ENCODE results near the gene DAGLA. TPM values are rescaled to one million over a fixed set of nuclear protein-coding genes. Genes with fewer than 3 reads are reported as not detected.

The DAGLA gene
- total RNA-seq, 1 experiment from 2014 or later = 8.6 TPM

DNA sequence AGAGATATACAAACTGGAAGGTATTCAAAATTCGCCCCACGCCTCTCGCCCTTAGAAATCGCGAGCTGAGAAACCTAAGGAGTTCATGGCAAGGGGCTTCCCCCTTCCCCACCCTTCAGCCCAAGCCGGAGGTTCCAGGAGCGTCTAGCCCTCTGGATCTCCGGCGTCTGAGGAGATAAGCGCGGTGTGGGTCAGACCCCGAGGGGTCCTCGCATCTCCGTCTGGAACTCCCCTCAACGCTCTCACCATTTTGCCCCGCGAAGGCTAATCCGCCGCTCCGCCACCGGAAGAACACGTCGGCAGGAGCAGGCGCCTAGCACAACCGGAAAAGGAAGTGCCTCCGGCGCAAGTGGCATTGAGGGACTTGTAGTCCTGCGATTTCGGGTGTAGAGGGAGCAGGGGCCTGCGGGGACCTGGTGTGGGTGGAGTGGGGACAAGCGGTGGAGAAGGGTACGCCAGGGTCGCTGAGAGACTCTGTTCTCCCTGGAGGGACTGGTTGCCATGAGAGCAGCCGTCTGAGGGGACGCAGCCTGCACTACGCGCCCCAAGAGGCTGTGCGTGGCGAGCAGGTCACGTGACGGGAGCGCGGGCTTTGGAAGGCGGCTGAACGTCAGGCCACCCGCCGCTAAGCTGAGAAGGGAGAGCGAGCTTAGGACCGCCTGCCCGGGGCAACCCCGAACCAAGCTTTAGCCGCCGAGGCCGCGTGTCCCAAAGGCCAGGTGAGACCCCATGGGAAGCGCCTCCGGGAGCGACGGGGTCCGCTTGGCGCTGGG, 112.3 kb downstream of the DAGLA start, which contains the start of the genes FEN1 and TMEM258:
FEN1 (plus strand) TSS at position 602 of the 773 bp plus-strand sequence. CDS start 2,451 bp downstream, outside the sequence.
TMEM258 (minus strand) TSS at position 290 of the 773 bp plus-strand sequence; CDS start at position 249, 41 bp downstream.
- TF ChIP-seq EZH2phosphoT487 (IDR thresholded peaks at IDR 0.05; ENCODE audit: borderline replicate concordance, low read length) = no peak
- Histone ChIP-seq H3F3A (ENCODE audit: low read length, unreplicated experiment) (no peaks in the 10 kb centered on the region), H4K20me1 (ENCODE audit: low read length) (peaks cover 10% of the 10 kb centered on the region; the same call in 1 of the 2 replicates), H2AFZ (ENCODE audit: low read length) (peak within 1 kb of the TSS; percentile 78), H3K9me2 (replicated peaks; ENCODE audit: low read length) (no peaks in the 10 kb centered on the region), H3K9ac (ENCODE audit: low read length) (peak within 1 kb of the TSS; percentile 95), H3K27me3 (ENCODE audit: low read length) (no peaks in the 10 kb centered on the region), H3K4me2 (ENCODE audit: low read length) (peak within 1 kb of the TSS; percentile 90), H3K79me2 (ENCODE audit: low read length) (peaks cover 73% of the 10 kb centered on the region), H3K9me3 (ENCODE audit: low read length) (no peaks in the 10 kb centered on the region), H3K36me3 (ENCODE audit: low read depth, low read length) (peaks cover 46% of the 10 kb centered on the region), H3K4me3 (ENCODE audit: low read length) (peak within 1 kb of the TSS; percentile 97), H3K27ac (ENCODE audit: low read length) (peak within 1 kb of the TSS; percentile 89), H3K4me1 (ENCODE audit: insufficient read depth, low read length) (peaks cover 14% of the 10 kb centered on the region)
- no TSS peak for BruUV-seq (replicated peaks)
- peak; percentile 87 for ATAC-seq
- ChIA-PET POLR2A (ENCODE audit: unreplicated experiment) (interaction anchor here (0.6 to 1.5 kb wide), 3 partner anchors 22 to 50 kb away, joined by 3 to 5 read pairs (median 3); no protein-coding TSS in a partner anchor), CTCF (interaction anchor here (0.6 to 0.9 kb wide), 4 partner anchors 20 to 316 kb away, joined by 3 to 4 read pairs (median 4); no protein-coding TSS in a partner anchor)
- DNase-seq = peak; percentile 93
- intact Hi-C loops (cut with micrococcal nuclease) = loop anchor here (1.0 kb wide), 1 partner anchor 25 kb away; the partner anchor contains the start of gene FADS1

DNA sequence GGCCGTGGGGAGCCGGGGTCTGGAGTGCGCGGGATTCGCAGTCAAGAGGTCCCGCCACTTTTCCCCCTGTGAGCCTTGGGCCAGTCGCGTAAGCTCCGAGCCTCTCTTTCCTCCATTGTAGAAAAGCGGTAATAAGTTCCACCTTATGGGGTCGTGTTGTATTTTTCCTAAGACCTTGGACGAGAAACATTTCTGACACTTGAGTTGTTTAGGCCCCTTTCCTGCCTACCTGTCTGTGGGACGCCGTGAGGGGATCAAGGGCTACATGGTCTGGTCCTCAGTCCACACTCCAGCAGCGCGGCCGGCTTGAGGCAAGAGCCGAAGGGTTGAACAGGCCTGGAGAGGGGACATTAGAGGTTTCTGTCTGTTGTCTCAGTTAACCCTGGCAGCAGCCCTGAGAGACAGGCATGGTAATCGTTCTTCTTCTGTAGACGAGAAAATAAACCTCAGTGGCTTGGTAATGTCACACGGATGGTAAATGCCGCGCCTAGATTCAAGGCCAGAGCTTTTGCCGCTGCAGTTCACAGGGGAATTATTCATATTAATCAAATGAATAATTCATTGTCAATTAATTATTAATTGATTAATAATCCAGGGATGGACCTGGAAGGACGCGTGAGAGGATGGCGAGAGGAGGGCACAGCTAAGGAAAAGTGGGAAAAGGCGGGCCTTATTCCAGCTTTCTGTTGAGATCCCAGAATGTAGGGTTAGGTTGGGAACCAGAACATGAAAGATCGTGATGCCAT, 113.1 kb downstream of the DAGLA start:
- Histone ChIP-seq H3K27me3 (ENCODE audit: low read length) (no peaks in the 10 kb centered on the region), H3K4me2 (ENCODE audit: low read length) (peak overlapping the region; percentile 90), H3K9me2 (replicated peaks; ENCODE audit: low read length) (no peaks in the 10 kb centered on the region), H3K9ac (ENCODE audit: low read length) (peak overlapping the region; percentile 95), H3F3A (ENCODE audit: low read length, unreplicated experiment) (no peaks in the 10 kb centered on the region), H3K4me1 (ENCODE audit: insufficient read depth, low read length) (peaks cover 14% of the 10 kb centered on the region), H3K4me3 (ENCODE audit: low read length) (peak overlapping the region; percentile 97), H3K9me3 (ENCODE audit: low read length) (no peaks in the 10 kb centered on the region), H4K20me1 (ENCODE audit: low read length) (peaks cover 12% of the 10 kb centered on the region; the same call in 1 of the 2 replicates), H3K79me2 (ENCODE audit: low read length) (peaks cover 81% of the 10 kb centered on the region), H2AFZ (ENCODE audit: low read length) (peak overlapping the region; percentile 78), H3K36me3 (ENCODE audit: low read depth, low read length) (peaks cover 47% of the 10 kb centered on the region; the same call in 1 of the 2 replicates), H3K27ac (ENCODE audit: low read length) (peak overlapping the region; percentile 89)
- intact Hi-C loops (cut with micrococcal nuclease) = no loop called here
- BruUV-seq (replicated peaks) = TSS peak; percentile 61
- DNase-seq = peak; percentile 13
- TF ChIP-seq, protein P1, sequence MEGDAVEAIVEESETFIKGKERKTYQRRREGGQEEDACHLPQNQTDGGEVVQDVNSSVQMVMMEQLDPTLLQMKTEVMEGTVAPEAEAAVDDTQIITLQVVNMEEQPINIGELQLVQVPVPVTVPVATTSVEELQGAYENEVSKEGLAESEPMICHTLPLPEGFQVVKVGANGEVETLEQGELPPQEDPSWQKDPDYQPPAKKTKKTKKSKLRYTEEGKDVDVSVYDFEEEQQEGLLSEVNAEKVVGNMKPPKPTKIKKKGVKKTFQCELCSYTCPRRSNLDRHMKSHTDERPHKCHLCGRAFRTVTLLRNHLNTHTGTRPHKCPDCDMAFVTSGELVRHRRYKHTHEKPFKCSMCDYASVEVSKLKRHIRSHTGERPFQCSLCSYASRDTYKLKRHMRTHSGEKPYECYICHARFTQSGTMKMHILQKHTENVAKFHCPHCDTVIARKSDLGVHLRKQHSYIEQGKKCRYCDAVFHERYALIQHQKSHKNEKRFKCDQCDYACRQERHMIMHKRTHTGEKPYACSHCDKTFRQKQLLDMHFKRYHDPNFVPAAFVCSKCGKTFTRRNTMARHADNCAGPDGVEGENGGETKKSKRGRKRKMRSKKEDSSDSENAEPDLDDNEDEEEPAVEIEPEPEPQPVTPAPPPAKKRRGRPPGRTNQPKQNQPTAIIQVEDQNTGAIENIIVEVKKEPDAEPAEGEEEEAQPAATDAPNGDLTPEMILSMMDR (conservative IDR thresholded peaks at IDR 0.05; ENCODE audit: low read depth, low read length) = no peak
- TF ChIP-seq EZH2phosphoT487 (IDR thresholded peaks at IDR 0.05; ENCODE audit: borderline replicate concordance, low read length) = no peak
- TF ChIP-seq EZH2 (IDR thresholded peaks at IDR 0.05; ENCODE audit: low read length, unreplicated experiment) = no peak
- ChIA-PET POLR2A (ENCODE audit: unreplicated experiment) (interaction anchor here (0.7 kb wide), 1 partner anchor 49 kb away, joined by 3 read pairs; no protein-coding TSS in a partner anchor), CTCF (interaction anchor here (0.6 to 0.9 kb wide), 2 partner anchors 77 to 92 kb away, joined by 3 to 4 read pairs; no protein-coding TSS in a partner anchor)
- peak; percentile 13 for ATAC-seq

DNA sequence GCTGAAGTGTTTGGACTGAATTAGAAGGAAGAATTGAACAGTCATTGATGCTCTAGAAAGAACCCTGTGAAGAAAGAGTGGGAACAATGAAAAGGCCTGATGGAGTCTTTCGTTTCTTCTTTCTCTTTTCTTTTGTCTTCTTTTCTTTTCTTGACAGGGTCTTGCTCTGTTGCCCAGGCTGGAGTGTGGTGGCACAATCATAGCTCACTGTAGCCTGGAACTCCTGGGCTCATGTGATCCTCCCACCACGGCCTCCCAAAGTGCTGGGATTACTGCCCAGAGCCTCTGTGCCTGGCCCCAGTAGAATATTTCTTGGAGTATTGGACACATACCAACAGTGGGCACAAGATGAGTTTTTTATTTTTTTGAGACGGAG, 113.6 kb downstream of the DAGLA start:
- no peaks in the 10 kb centered on the region for H3F3A ChIP-seq (ENCODE audit: low read length, unreplicated experiment)
- intact Hi-C loops (cut with micrococcal nuclease) = no loop called here
- H3K9me2 ChIP-seq (replicated peaks; ENCODE audit: low read length) = no peaks in the 10 kb centered on the region
- ChIA-PET POLR2A (ENCODE audit: unreplicated experiment) (no interaction called here), CTCF (no interaction called here)
- no TSS peak for BruUV-seq (replicated peaks)
- ATAC-seq (no peak), DNase-seq (no peak)
- H3K4me1 ChIP-seq (ENCODE audit: insufficient read depth, low read length) = peaks cover 14% of the 10 kb centered on the region
- no peak overlapping the region; the same call in 1 of the 2 replicates for H3K27ac ChIP-seq (ENCODE audit: low read length)
- H2AFZ ChIP-seq (ENCODE audit: low read length) = no peak overlapping the region
- no peaks in the 10 kb centered on the region for H3K9me3 ChIP-seq (ENCODE audit: low read length)
- peak overlapping the region; percentile 90 for H3K4me2 ChIP-seq (ENCODE audit: low read length)
- peak overlapping the region; percentile 95 for H3K9ac ChIP-seq (ENCODE audit: low read length)
- H3K4me3 ChIP-seq (ENCODE audit: low read length) = peak overlapping the region; percentile 97
- TF ChIP-seq EZH2phosphoT487 (IDR thresholded peaks at IDR 0.05; ENCODE audit: borderline replicate concordance, low read length) (no peak), EZH2 (IDR thresholded peaks at IDR 0.05; ENCODE audit: low read length, unreplicated experiment) (no peak)
- TF ChIP-seq, protein P1 (conservative IDR thresholded peaks at IDR 0.05; ENCODE audit: low read depth, low read length) = no peak
- H4K20me1 ChIP-seq (ENCODE audit: low read length) = peaks cover 12% of the 10 kb centered on the region; the same call in 1 of the 2 replicates
- H3K36me3 ChIP-seq (ENCODE audit: low read depth, low read length) = peaks cover 46% of the 10 kb centered on the region; the same call in 1 of the 2 replicates
- peaks cover 86% of the 10 kb centered on the region for H3K79me2 ChIP-seq (ENCODE audit: low read length)
- no peaks in the 10 kb centered on the region for H3K27me3 ChIP-seq (ENCODE audit: low read length)

Measured in PC-3 (cell line).